Suppressor macrophage treated with lipopolysaccharide for 1 hour (primary cell): ENCODE results near the gene VPS29.
"Not testable (repeated sequence)": the region's sequence is repeated elsewhere in the genome, so short reads cannot be mapped to it uniquely, and the experiment has no call there.

Experiments used
- DNase-seq, 3 donors: peaks; one replicate each; pipeline ENCODE4 v3.0.0-alpha.2; 2020 to 2022

VPS29 gene

DNA sequence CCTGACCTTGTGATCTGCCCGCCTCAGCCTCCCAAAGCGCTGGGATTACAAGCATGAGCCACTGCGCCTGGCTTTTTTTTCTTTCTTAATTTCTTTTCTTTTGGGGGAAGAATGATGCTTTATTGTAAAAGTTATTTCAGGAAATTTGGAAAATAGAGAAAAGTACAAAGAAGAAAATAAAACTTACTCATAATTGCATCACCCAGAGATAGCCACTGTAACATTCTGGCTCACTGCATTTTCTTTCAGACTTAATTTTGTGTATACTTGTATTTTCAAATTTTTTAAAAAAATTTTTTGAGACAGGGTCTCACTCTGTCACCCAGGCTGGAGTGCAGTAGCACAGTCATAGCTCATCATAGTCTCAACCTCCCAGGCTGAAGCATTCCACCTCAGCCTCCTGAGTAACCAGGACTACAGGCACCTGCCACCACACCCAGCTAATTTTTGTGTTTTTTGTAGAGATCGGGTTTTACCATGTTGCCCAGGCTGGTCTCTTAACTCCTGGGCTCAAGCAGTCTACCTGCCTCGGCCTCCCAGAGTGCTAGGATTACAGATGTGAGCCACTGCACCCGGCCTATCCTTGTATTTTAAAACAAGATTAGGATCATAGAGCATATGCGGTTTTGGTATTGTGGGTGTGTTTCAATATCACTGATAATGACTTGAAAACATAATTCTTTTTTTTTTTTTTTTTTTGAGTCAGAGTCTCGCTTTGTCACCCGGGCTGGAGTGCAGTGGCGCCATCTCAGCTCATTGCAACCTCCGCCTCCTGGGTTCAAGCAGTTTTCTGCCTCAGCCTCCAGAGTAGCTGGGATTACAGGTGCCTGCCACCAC, 19.2 kb upstream of the VPS29 start:
- not testable (repeated sequence) for DNase-seq

DNA sequence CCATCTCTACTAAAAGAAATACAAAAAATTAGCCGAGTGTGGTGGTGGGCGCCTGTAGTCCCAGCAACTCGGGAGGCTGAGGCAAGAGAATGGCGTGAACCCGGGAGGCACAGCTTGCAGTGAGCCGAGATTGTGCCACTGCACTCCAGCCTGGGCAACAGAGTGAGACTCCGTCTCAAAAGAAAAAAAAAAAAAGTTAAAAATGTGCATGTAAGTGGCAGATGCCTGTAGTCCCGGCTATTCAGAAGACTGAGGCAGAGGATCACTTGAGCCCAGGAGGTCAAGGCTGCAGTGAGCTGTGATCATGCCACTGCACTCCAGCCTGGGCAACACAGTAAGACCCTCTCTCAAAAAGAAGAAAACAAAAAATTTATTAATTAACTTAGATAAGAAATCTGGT, 16.1 kb upstream of the VPS29 start:
- not testable (repeated sequence) for DNase-seq

- no peak for DNase-seq
Observed at GRCh38 chr12:110516995-110517394, 15.1 kb upstream of the VPS29 start.

- DNase-seq, result no peak
Observed at GRCh38 chr12:110514363-110514762, 12.5 kb upstream of the VPS29 start.

DNA sequence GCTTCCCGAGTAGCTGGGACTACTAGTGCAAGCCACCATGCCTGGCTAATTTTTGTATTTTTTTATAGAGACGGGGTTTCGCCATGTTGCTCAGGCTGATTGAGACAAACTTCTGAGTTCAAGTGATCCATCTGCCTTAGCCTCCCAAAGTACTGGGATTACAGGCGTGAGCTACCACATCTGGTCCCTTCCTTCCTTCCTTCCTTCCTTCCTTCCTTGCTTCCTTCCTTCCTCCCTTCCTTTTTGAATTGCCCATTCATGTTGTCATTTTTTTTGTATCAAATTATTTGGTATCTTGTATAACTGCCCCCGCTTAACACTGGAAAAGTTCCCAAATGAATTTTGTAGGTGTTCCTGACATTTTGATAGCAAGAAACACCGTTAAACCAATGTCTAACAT, 11.9 kb upstream of the VPS29 start:
- no peak for DNase-seq

- DNase-seq, result no peak
Observed at GRCh38 chr12:110508071-110508586, 6.2 kb upstream of the VPS29 start.

DNA sequence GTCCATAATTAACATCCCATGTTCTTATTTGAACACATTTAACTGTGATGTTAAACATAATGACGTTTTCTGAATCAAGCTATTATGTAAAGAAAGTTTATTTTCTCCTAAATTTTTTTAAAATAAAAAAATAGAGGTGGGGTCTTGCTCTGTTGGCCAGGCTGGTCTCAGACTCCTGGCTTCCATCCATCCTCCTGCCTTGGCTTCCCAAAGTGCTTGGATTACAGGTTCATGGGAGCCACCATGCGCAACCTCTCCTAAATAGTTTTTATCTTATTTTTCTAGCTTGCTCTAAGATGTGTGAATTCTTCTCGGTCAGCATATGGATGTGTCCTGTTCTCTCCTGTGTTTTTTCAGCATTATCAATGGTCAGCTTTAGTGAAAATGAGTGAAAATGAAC, 3.4 kb upstream of the VPS29 start:
- DNase-seq, result no peak

- no peak for DNase-seq
Observed at GRCh38 chr12:110503432-110503831, 1.5 kb upstream of the VPS29 start.

- DNase-seq, result peak; percentile 75 to 79 (median 77)
Observed at GRCh38 chr12:110501399-110501751, 536 bp downstream of the VPS29 start.

DNA sequence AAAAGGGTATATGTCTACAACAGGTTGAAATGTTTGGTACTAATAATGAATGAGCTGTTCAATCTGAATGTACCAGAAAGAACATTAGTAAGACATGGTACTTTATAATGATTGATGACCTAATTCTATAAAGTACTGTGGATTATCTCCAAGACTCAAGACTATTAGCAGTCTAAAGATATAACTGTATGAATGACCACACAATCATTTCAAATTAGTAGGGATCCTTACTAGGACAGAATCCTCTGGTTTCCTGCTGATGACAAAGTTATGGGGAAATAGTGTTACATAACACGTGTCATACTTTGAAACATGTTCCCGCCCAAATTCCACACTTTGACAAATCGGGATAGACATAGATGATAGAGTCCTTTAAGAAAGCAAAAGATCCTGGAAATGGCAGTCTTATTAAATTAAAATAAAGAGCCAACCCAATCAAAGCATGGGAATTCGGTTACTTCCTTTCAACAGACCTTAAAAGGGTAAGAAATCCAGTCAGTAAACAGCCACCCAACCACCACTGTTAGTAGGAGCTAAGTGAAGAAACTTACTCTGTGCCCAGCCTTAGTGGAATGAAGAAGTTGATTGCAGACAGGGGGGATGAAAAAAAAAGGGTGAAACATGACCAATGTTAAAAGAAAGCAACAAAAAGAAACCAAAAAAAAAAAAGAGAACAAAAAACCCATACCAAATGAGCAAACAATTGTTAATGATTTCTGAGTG, 2.8 kb downstream of the VPS29 start:
- peak; percentile 66 to 85 (median 78) for DNase-seq

GRCh38 chr12:110475426-110475825, 26.5 kb downstream of the VPS29 start:
- DNase-seq, result no peak

- DNase-seq, result peak; percentile 98 to 99 (median 99)
Observed at GRCh38 chr12:110468214-110469048, 33.5 kb downstream of the VPS29 start, which contains the start of the genes FAM216A and GPN3. TSS of gene FAM216A (plus strand) at chr12:110468845. CDS start at chr12:110468876, 31 bp downstream. TSS of gene GPN3 (minus strand) at chr12:110468257. CDS start at chr12:110468203, 54 bp downstream.

DNA sequence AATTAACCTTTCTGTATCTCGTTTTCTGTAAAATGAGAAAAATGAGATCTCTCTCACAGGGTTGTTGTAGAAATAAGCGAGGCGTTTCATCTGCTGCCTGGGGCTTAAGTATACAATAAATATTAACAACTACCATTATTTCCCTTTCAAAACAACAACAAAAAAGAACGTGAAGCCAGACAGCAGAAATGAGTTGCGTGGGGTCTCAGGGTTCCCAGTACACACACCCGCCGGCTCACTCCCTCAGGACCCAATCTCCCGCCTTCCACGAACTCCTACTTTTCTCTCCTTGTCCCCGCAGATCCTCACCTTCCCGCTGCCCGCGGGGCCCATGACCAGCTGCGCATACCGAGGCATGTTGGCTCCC, 34.1 kb downstream of the VPS29 start:
- DNase-seq, result no peak

GRCh38 chr12:110466791-110467190, 35.1 kb downstream of the VPS29 start:
- DNase-seq, result no peak

DNA sequence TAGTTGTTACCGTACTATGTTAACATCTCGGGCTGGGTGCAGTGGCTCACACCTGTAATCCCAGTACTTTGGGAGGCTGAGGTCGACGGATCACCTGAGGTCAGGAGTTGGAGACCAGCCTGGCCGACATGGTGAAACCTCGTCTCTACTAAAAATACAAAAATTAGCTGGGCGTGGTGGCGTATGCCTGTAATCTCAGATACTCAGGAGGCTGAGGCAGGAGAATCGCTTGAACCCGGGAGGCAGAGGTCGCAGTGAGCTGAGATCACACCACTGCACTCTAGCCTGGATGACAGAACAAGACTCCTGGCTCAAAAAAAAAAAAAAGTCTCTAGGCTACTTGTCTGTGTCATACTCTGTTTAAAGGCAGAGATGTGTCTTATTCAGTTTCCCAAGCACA, 36.1 kb downstream of the VPS29 start:
- DNase-seq, result not testable (repeated sequence)

GRCh38 chr12:110465024-110465423, 36.9 kb downstream of the VPS29 start:
- DNase-seq, result no peak

GRCh38 chr12:110461189-110461588, 40.7 kb downstream of the VPS29 start:
- not testable (repeated sequence) for DNase-seq

DNA sequence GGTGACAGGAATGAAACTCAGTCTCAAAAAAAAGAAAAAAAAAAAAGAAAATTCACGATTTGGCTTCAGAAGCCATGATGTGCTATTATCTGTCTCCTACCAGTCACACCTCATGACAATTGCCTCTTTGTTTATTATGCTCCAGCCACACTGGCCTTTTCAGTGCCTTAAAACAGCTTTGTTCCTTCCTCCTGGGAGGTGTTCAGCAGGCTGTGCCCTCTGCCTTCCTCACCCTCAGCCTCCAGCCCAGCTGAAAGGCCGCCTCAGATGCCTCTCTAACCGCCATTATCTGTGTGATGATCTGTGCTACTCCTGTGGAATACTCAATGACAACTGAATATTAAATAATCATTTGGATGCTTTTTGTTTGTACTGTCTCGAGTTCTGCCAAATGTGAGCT, 43.2 kb downstream of the VPS29 start:
- DNase-seq, result no peak

DNA sequence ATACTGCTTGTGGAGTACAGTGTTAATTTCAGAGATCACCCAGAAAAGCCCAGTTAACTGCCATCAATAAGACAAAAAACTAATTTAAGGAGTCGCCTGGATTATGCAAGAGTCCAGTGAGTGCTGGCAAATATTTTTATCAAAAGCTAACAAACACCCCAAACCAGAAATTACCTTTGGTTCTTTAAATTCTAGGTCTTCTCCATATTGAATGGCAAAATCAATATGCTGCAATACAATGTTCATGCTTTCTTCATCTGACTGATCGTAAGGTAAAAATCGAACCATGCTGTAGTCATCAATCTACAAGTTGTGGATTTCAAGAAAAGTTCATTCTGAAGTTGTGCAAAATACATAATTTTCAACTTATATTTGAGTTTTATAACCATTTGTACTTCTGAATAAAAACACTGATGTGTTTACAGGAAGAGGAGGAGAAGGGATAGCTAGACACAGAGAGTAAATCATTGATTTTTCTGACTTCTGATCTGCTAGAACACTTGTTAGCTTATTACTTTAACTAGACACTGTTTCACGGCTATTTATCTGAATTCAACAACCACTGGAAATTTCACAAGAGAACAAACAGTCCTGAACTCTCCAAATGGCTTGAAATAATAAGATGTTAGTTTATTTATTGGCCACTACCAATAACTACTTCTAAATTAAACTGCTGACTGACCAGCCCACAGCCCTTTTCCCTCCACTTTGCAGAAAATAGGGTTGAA, 48.2 kb downstream of the VPS29 start:
- DNase-seq, result no peak

GRCh38 chr12:110451263-110451662, 50.6 kb downstream of the VPS29 start:
- no peak for DNase-seq

- DNase-seq, result peak; percentile 97 to 99 (median 98)
Observed at GRCh38 chr12:110449799-110450497, 52.0 kb downstream of the VPS29 start, which contains the start of gene ARPC3. TSS of gene ARPC3 (minus strand) at chr12:110450337. CDS start at chr12:110450260, 77 bp downstream.
